HepG2 (cell line): ENCODE data around the gene NDOR1. TPM values are rescaled to one million over a fixed set of nuclear protein-coding genes. Genes with fewer than 3 reads are reported as not detected.

Source experiments
- CCDC6 ChIP-seq: sonication (generic); formaldehyde crosslinking; IDR thresholded peaks from 2 replicates; pipeline ENCODE4 v1.8.1; 2022; ENCODE audit warnings: mild to moderate bottlenecking, missing genetic modification reagents, moderate library complexity
- EED ChIP-seq: sonication (generic); formaldehyde crosslinking; IDR thresholded peaks from 2 replicates; pipeline ENCODE4 v1.5.0; 2020; ENCODE audit warnings: mild to moderate bottlenecking, missing genetic modification reagents
- FLYWCH1 ChIP-seq: sonication (generic); formaldehyde crosslinking; IDR thresholded peaks from 2 replicates; pipeline ENCODE4 v1.8.1; 2023; ENCODE audit warnings: mild to moderate bottlenecking, missing genetic modification reagents
- HNRNPLL ChIP-seq: fragments of 200-400 bp; formaldehyde crosslinking; IDR thresholded peaks from 2 replicates; pipeline ENCODE4 v1.6.1; 2017; ENCODE audit warnings: mild to moderate bottlenecking, low read depth, low read length; ENCODE audit not compliant: poor library complexity, severe bottlenecking
- HOXA3 ChIP-seq: sonication (generic); formaldehyde crosslinking; IDR thresholded peaks from 2 replicates; pipeline ENCODE4 v1.5.0; 2020; ENCODE audit warnings: missing genetic modification reagents
- KLF16 ChIP-seq, 2 experiments: sonication (generic) in 1 of 2; formaldehyde crosslinking in 1 of 2; IDR thresholded peaks; 2 replicates each; pipeline versions ENCODE4 v1.6.1 to v1.8.0; 2016 to 2023; ENCODE audit warnings: missing genetic modification reagents in 2 of 2, missing compliant biosample characterization in 1 of 2
- MTF2 ChIP-seq: sonication (generic); formaldehyde crosslinking; IDR thresholded peaks from 2 replicates; pipeline ENCODE4 v1.5.0; 2020; ENCODE audit warnings: missing genetic modification reagents, borderline replicate concordance
- MYC ChIP-seq: sonication (generic); formaldehyde crosslinking; IDR thresholded peaks from 2 replicates; pipeline ENCODE4 v1.9.0; 2021; ENCODE audit warnings: missing genetic modification reagents, borderline replicate concordance
- PHF8 ChIP-seq: sonication (generic); formaldehyde crosslinking; IDR thresholded peaks from 2 replicates; pipeline ENCODE4 v1.5.0; 2020; ENCODE audit warnings: missing genetic modification reagents
- RNF2 ChIP-seq: fragments of 450-650 bp; conservative IDR thresholded peaks from 2 replicates; pipeline ENCODE4 v1.6.1; 2016; ENCODE audit warnings: low read depth
- TFDP2 ChIP-seq: sonication (generic); formaldehyde crosslinking; IDR thresholded peaks from 2 replicates; pipeline ENCODE4 v1.4.0; 2020; ENCODE audit warnings: missing genetic modification reagents
- ZNF143 ChIP-seq: sonication (generic); formaldehyde crosslinking; IDR thresholded peaks from 2 replicates; pipeline ENCODE4 v1.4.0; 2020; ENCODE audit warnings: missing genetic modification reagents
- ZNF17 ChIP-seq: sonication (generic); formaldehyde crosslinking; IDR thresholded peaks from 2 replicates; pipeline ENCODE4 v1.5.0; 2020; ENCODE audit warnings: mild to moderate bottlenecking, missing genetic modification reagents
- ZNF18 ChIP-seq: sonication (generic); formaldehyde crosslinking; IDR thresholded peaks from 2 replicates; pipeline ENCODE4 v1.8.0; 2022; ENCODE audit warnings: mild to moderate bottlenecking, missing genetic modification reagents; ENCODE audit not compliant: insufficient replicate concordance
- ZNF275 ChIP-seq: sonication (generic); formaldehyde crosslinking; IDR thresholded peaks from 2 replicates; pipeline ENCODE4 v1.8.0; 2022; ENCODE audit warnings: missing genetic modification reagents, mild to moderate bottlenecking, inconsistent platforms, borderline replicate concordance
- ZNF607 ChIP-seq: sonication (generic); formaldehyde crosslinking; IDR thresholded peaks from 2 replicates; pipeline ENCODE4 v1.5.1; 2020; ENCODE audit warnings: missing genetic modification reagents, mild to moderate bottlenecking, borderline replicate concordance
- ZNF687 ChIP-seq: sonication (generic); formaldehyde crosslinking; IDR thresholded peaks from 2 replicates; pipeline ENCODE4 v1.5.1; 2020; ENCODE audit warnings: mild to moderate bottlenecking, missing genetic modification reagents, moderate library complexity
- polyA plus RNA-seq, 8 experiments: library from polyadenylated mRNA; depleted of rRNA in 3 of 8; stranded (reverse) in 7 of 8; unstranded in 1 of 8; fragments of >200 nt; fragmentation: Illumina TruSeq in 4 of 8; extraction: Trizol in 4 of 8; gene quantifications; 2 replicates each; pipeline versions ENCODE4 v1.2.1 to v1.2.3, GENCODE V29; 2011 to 2016; ENCODE audit warnings: low read depth in 4 of 8, missing spikeins in 1 of 8, mixed read lengths in 1 of 8; ENCODE audit not compliant: insufficient read depth in 1 of 8
- total RNA-seq, 5 experiments: library from RNA; depleted of rRNA; stranded (reverse); fragments of >200 nt; fragmentation: Illumina TruSeq; extraction: Trizol; gene quantifications; 2 replicates each; pipeline ENCODE4 v1.2.3, GENCODE V29; 2016; ENCODE audit warnings: low read depth in 1 of 5

Gene NDOR1
- total and polyA plus RNA-seq, 2 of the 13 experiments (the other 11 are each of a cell fraction or from before 2014, with no cell fraction given): 3.6 to 8.7 TPM

GRCh38 chr9:137168904-137169856 lies 36.3 kb upstream of the NDOR1 start (continued):
- TF ChIP-seq CCDC6 (CRISPR knock-in tag) (peak; percentile 42; the same call in 1 of the 2 replicates), TFDP2 (CRISPR knock-in tag) (peak; percentile 56; the same call in 1 of the 2 replicates), PHF8 (peak; percentile 45), ZNF275 (CRISPR knock-in tag) (0 out of 2 replicates have a peak, but pooled peaks have one; percentile 16), MYC (CRISPR knock-in tag) (peak; percentile 72), ZNF607 (CRISPR knock-in tag) (0 out of 2 replicates have a peak, but pooled peaks have one; percentile 28), MTF2 (0 out of 2 replicates have a peak, but pooled peaks have one; percentile 16), ZNF687 (peak; percentile 83), RNF2 (0 out of 2 replicates have a peak, but pooled peaks have one; percentile 52), ZNF17 (CRISPR knock-in tag) (no peak), KLF16 (CRISPR knock-in tag; IDR thresholded peaks at IDR 0.05) (0 out of 4 replicates have a peak, but pooled peaks of 1 of the 2 experiments have one; percentile 40), ZNF18 (no peak), ZNF143 (CRISPR knock-in tag) (no peak), EED (CRISPR knock-in tag) (peak; percentile 7; the same call in 1 of the 2 replicates), HNRNPLL (peak; percentile 85), FLYWCH1 (CRISPR knock-in tag) (no peak), HOXA3 (CRISPR knock-in tag) (peak; percentile 57)
